Lung (tissue), 12 donors: ENCODE results near the gene VPS25. TPM values are rescaled to one million over a fixed set of nuclear protein-coding genes. Genes with fewer than 3 reads are reported as not detected.

Experiments
- ATAC-seq: fragments of 200-7000 bp; cut with Tn5 transposase; one replicate; pipeline ENCODE4 v1.9.1; 2020; ENCODE audit warnings: moderate number of reproducible peaks; ENCODE audit not compliant: insufficient read depth, low FRiP score
- DNase-seq, 3 donors: peaks; one replicate each; pipeline ENCODE4 v3.0.0-alpha.2; 2013 to 2017
- H3K27ac ChIP-seq, 2 donors: one replicate each; pipeline ENCODE4 v1.5.1; 2013; ENCODE audit warnings: mild to moderate bottlenecking in 2 of 2, moderate library complexity in 2 of 2, control low read depth in 1 of 2, inconsistent platforms in 1 of 2, low read depth in 1 of 2, low read length in 1 of 2
- H3K27me3 ChIP-seq, 3 donors: one replicate each; pipeline ENCODE4 v1.5.1; 2013; ENCODE audit warnings: low read length in 2 of 3; ENCODE audit not compliant: control insufficient read depth in 3 of 3, insufficient read depth in 3 of 3
- H3K36me3 ChIP-seq, 4 donors: one replicate each; pipeline ENCODE4 v1.5.1; 2013; ENCODE audit warnings: low read length in 4 of 4, mild to moderate bottlenecking in 1 of 4, moderate library complexity in 1 of 4; ENCODE audit not compliant: control insufficient read depth in 4 of 4, insufficient read depth in 4 of 4
- H3K4me1 ChIP-seq, 5 donors: one replicate each; pipeline ENCODE4 v1.5.1; 2013; ENCODE audit warnings: low read length in 5 of 5, mild to moderate bottlenecking in 2 of 5, moderate library complexity in 1 of 5; ENCODE audit not compliant: control insufficient read depth in 5 of 5, insufficient read depth in 5 of 5
- H3K4me3 ChIP-seq: one replicate; pipeline ENCODE4 v1.5.1; 2013; ENCODE audit warnings: mild to moderate bottlenecking, control low read depth, moderate library complexity
- H3K9ac ChIP-seq, 2 donors: one replicate each; pipeline ENCODE4 v1.5.1; 2013; ENCODE audit warnings: low read length in 2 of 2, control low read depth in 1 of 2; ENCODE audit not compliant: insufficient read depth in 1 of 2
- H3K9me3 ChIP-seq, 4 donors: one replicate each; pipeline ENCODE4 v1.5.1; 2013; ENCODE audit warnings: low read length in 3 of 4, mild to moderate bottlenecking in 1 of 4, moderate library complexity in 1 of 4; ENCODE audit not compliant: control insufficient read depth in 4 of 4, insufficient read depth in 3 of 4
- CTCF ChIP-seq: IDR thresholded peaks from 2 replicates; pipeline ENCODE4 v1.5.1; 2012; ENCODE audit warnings: mild to moderate bottlenecking; ENCODE audit errors: control extremely low read depth, extremely low read depth
- WGBS, 2 donors: extraction: QIAGEN DNeasy Blood & Tissue Kit; methylation state at CpG; one replicate each; pipeline ENCODE4 v1.1.7; 2013; 5-methylcytosine and 5-hydroxymethylcytosine counted together
- polyA plus RNA-seq, 2 donors: library from polyadenylated mRNA; stranded (reverse); fragments of 200-250 nt; gene quantifications; one replicate each; pipeline ENCODE4 v1.2.1, GENCODE V29; 2013
- total RNA-seq, 2 donors: library from RNA; depleted of rRNA in 1 of 2; stranded (reverse); fragments of >200 nt in 1 of 2; gene quantifications; one replicate each; pipeline ENCODE4 v1.2.1, GENCODE V29; 2014 to 2021
- donor health status: control.
- donor health status: control.
- donor health status: Bipolar disorder and iron deficiency.
- donor health status: healthy.
- donor health status: DM: yes; HTN: yes; CAD: no.

VPS25 gene
- total and polyA plus RNA-seq, 4 donors, result 42.4 to 93.7 (median 55.0) TPM

- 5 to 7% methylated on average over 40 to 50 of the region's 50 CpGs for WGBS, 2 donors
- H3K4me1 ChIP-seq, result peaks cover 6 to 35% (median 15%) of the 10 kb centered on the region in 5 donors
Measured at GRCh38 chr17:42744806-42745617, 28.2 kb upstream of the VPS25 start, which contains the start of gene EZH1. TSS of gene EZH1 (minus strand) at chr17:42745040. CDS start at chr17:42728941, 16,099 bp downstream.

DNA sequence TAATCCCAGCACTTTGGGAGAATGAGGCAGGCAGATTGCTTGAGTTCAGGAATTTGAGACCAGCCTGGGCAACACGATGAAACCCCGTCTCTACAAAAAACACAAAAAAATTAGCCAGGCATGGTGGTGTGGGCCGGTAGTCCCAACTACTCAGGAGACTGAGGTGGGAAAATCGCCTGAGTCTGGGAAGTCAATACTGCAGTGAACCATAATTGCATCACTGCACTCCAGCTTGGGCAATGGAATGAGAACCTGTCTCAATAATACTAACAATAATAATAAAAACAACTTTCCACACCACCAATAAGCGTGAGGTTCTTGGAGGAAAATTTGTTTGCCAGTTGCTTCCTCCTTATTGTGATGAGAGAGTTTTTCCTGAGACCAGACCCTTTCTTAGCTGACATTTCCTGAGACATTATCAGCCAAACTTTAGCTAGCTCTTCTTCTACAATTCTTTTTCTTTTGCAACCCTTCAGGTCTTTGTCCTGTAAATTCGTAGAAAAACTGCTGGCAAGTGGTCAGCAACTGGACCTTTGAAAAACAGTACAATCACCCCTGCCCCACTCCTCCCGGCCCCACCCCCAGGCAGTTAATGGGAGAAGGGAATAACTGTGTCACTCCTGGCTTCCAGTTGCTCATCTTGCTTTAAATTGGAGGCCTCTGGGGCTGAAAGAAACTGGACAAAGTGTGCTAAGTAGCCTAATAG, 24.9 kb upstream of the VPS25 start:
- Histone ChIP-seq H3K9ac (no peak overlapping the region), H3K9me3 (no peaks in the 10 kb centered on the region), H3K27ac (peak overlapping the region in 1 of 2 donors; percentile 61), H3K4me3 (no peak overlapping the region), H3K27me3 (no peaks in the 10 kb centered on the region), H3K4me1 (peaks cover 4 to 50% (median 16%) of the 10 kb centered on the region in 5 donors), H3K36me3 (no peaks in the 10 kb centered on the region)
- 59 to 70% methylated on average over 7 of the region's 7 CpGs for WGBS, 2 donors
- no peak for DNase-seq
- no peak for TF ChIP-seq CTCF
- ATAC-seq, result no peak

More at GRCh38 chr17:42744806-42745617, 28.2 kb upstream of the VPS25 start, which contains the start of gene EZH1:
- no peaks in the 10 kb centered on the region for H3K27me3 ChIP-seq
- ATAC-seq (peak; percentile 95), DNase-seq (peak; percentile 95 to 96 (median 96))
- H3K9me3 ChIP-seq, result no peaks in the 10 kb centered on the region
- H3K4me3 ChIP-seq, result peak within 1 kb of the TSS; percentile 70
- H3K9ac ChIP-seq, result peak within 1 kb of the TSS; percentile 61 to 79
- peak within 1 kb of the TSS; percentile 93 to 97 for H3K27ac ChIP-seq
- no peaks in the 10 kb centered on the region for H3K36me3 ChIP-seq
- no peak for TF ChIP-seq CTCF

DNA sequence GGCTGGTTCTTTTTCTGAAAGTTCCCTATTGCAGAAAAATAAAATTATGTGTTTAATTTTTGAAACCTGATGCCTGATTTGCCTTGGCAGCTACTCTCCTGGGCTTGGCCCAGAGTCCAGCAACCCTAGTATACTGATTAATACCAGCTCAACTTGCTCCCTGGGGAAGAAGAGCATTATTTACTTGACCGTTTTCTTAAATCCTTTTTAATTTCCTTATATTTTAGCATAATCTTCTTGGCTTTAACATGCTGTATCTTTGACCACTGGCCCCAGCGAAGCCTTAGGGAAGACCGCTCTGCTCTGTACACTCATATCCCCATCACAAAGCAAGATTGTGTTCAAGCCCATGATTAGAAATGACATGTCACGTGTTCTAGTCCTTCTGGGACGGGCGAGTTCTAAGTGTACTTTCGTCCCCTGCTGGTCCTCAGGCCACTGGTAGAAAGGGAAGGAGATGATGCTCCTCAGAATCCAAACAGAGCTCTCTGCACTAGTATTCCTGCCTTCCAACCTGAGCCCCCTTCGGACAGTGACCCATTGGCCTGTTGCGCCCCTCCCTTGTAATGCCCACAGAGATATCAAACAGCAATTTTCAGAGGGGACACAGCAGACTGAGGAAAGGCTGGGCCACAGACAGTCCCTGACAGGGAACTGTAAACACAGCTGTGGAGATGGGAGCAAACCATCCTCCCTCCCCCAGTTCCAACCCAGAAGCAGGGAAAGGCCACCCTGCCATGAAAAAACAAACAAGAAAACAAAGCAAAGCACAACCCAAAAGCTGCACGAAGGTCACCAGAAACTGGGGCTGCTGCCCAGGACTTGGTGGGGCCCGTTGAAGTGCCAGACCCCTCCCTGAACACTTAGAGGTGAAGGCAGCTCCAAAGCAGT, 24.1 kb upstream of the VPS25 start:
- H3K4me3 ChIP-seq, result no peak overlapping the region
- H3K36me3 ChIP-seq, result no peaks in the 10 kb centered on the region
- no peak for ATAC-seq
- no peaks in the 10 kb centered on the region for H3K9me3 ChIP-seq
- no peaks in the 10 kb centered on the region for H3K27me3 ChIP-seq
- H3K27ac ChIP-seq, result peak overlapping the region in 1 of 2 donors; percentile 42
- no peak for TF ChIP-seq CTCF
- DNase-seq, result peak; percentile 31 to 50 (median 43)
- H3K4me1 ChIP-seq, result peaks cover 0 to 42% (median 13%) of the 10 kb centered on the region in 5 donors
- 62 to 81% methylated on average over 11 of the region's 11 CpGs for WGBS, 2 donors
- peak overlapping the region in 1 of 2 donors; percentile 53 for H3K9ac ChIP-seq
